HepG2 (cell line): ENCODE results near the gene AP3B1.

Experiments used
- CBFB ChIP-seq: sonication (generic); formaldehyde crosslinking; IDR thresholded peaks from 2 replicates; pipeline ENCODE4 v1.4.0; 2020; ENCODE audit warnings: missing genetic modification reagents
- CEBPB ChIP-seq: IDR thresholded peaks from 2 replicates; pipeline ENCODE4 v1.6.1; 2011; ENCODE audit warnings: low read depth, low read length, improper control_type of control experiment, borderline replicate concordance
- ZNF335 ChIP-seq: sonication (generic); formaldehyde crosslinking; IDR thresholded peaks from 2 replicates; pipeline ENCODE4 v1.4.0; 2020; ENCODE audit warnings: missing genetic modification reagents

- no peak for TF ChIP-seq CBFB (CRISPR knock-in tag)
- TF ChIP-seq CEBPB: no peak
- TF ChIP-seq ZNF335 (CRISPR knock-in tag): no peak
These were observed 166.6 kb downstream of the AP3B1 start for GRCh38 chr5:78127875-78128274.
